HUES6 (cell line): Measurements from ENCODE around the gene TEAD1.

Experiments used
- H3K27ac ChIP-seq: 2 replicates; pipeline ENCODE4 v1.7.0; 2013; ENCODE audit warnings: low read depth, mild to moderate bottlenecking, low read length, inconsistent platforms
- H3K27me3 ChIP-seq: 2 replicates; pipeline ENCODE4 v1.6.1; 2013; ENCODE audit warnings: low read length; ENCODE audit not compliant: control insufficient read depth, insufficient read depth
- H3K36me3 ChIP-seq: 2 replicates; pipeline ENCODE4 v1.6.1; 2013; ENCODE audit warnings: low read length; ENCODE audit not compliant: control insufficient read depth, insufficient read depth
- H3K4me1 ChIP-seq: 2 replicates; pipeline ENCODE4 v1.6.1; 2013; ENCODE audit warnings: low read length; ENCODE audit not compliant: control insufficient read depth, insufficient read depth
- H3K4me3 ChIP-seq: 2 replicates; pipeline ENCODE4 v1.5.1; 2013; ENCODE audit warnings: low read depth, low read length
- H3K9ac ChIP-seq: one replicate; pipeline ENCODE4 v1.6.1; 2013; ENCODE audit warnings: mild to moderate bottlenecking, low read length
- H3K9me3 ChIP-seq: 2 replicates; pipeline ENCODE4 v1.6.1; 2013; ENCODE audit warnings: low read depth, low read length; ENCODE audit not compliant: control insufficient read depth, insufficient read depth

TEAD1 gene

GRCh38 chr11:12990162-12990480 lies 315.9 kb downstream of the TEAD1 start:
- no peak overlapping the region for H3K9ac ChIP-seq
- no peaks in the 10 kb centered on the region for H3K27me3 ChIP-seq
- H3K4me1 ChIP-seq, result peaks cover 4% of the 10 kb centered on the region; the same call in 1 of the 2 replicates
- H3K36me3 ChIP-seq, result no peaks in the 10 kb centered on the region
- no peak overlapping the region for H3K4me3 ChIP-seq
- H3K27ac ChIP-seq, result no peak overlapping the region
- H3K9me3 ChIP-seq, result no peaks in the 10 kb centered on the region

GRCh38 chr11:12991426-12991825 lies 317.2 kb downstream of the TEAD1 start:
- Histone ChIP-seq H3K4me3 (no peak overlapping the region), H3K27ac (no peak overlapping the region), H3K4me1 (peaks cover 4% of the 10 kb centered on the region; the same call in 1 of the 2 replicates), H3K36me3 (no peaks in the 10 kb centered on the region), H3K9ac (no peak overlapping the region), H3K27me3 (no peaks in the 10 kb centered on the region), H3K9me3 (no peaks in the 10 kb centered on the region)

- Histone ChIP-seq H3K4me3 (no peak overlapping the region), H3K36me3 (no peaks in the 10 kb centered on the region), H3K9ac (no peak overlapping the region), H3K9me3 (no peaks in the 10 kb centered on the region), H3K4me1 (peaks cover 4% of the 10 kb centered on the region; the same call in 1 of the 2 replicates), H3K27ac (no peak overlapping the region), H3K27me3 (no peaks in the 10 kb centered on the region)
Observed at GRCh38 chr11:12993626-12994025, 319.4 kb downstream of the TEAD1 start.
